HG03060 (cell line): ENCODE measurements around the gene STAT6.
"Not testable (repeated sequence)": the region's sequence is repeated elsewhere in the genome, so short reads cannot be mapped to it uniquely, and the experiment has no call there.

ENCODE experiments used
- ATAC-seq: cut with Tn5 transposase; IDR thresholded peaks from one replicate; pipeline ENCODE4 v1.9.1; 2021; ENCODE audit warnings: low read depth, moderate number of reproducible peaks; ENCODE audit not compliant: unreplicated experiment

Gene STAT6

GRCh38 chr12:57128519-57129247 lies 17.5 kb upstream of the STAT6 start:
- ATAC-seq, result no peak

DNA sequence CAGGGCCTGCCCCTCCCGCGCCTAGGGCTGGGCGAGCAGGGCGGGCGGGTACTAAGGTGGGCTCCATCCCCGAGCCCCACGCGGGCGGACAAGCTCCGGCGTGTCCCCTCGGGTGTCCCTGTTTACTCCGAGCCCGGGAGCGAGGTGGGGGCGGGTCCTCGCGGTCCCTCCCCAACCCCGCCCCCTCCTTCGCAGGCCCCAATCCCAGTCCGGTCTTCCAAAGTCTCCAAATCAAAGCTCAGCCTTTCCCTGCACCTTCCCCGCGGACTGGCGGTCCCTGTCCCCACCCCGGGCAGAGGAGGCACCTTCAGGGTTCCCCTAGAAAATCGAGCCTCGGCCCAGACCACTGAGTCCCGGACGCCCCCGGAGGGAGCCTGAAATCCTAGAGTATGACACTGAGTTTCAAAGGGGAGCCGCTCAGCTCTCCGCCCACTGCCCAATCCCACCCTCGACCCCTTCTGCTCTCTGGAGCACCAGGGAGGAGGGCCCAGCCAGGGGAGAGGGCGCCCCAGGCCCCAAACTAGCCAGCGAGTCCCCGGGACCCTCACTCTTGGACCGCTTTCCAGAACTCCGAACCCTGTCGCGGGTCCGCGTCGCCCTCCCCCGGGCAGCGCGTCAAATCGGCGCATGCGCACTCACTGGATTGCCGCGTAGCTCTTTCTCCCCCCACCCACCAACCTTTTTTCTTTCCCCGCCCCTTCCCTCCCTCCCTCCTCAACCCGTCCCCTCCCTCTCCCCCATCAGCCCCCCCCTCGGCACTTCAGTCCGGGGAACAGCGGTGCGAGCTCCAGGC lies 16.8 kb upstream of the STAT6 start, which contains the start of gene LRP1:
TSS of gene LRP1 (plus strand) at position 758 of the 793 bp plus-strand sequence. CDS start 482 bp downstream, outside the sequence.
- no peak for ATAC-seq

DNA sequence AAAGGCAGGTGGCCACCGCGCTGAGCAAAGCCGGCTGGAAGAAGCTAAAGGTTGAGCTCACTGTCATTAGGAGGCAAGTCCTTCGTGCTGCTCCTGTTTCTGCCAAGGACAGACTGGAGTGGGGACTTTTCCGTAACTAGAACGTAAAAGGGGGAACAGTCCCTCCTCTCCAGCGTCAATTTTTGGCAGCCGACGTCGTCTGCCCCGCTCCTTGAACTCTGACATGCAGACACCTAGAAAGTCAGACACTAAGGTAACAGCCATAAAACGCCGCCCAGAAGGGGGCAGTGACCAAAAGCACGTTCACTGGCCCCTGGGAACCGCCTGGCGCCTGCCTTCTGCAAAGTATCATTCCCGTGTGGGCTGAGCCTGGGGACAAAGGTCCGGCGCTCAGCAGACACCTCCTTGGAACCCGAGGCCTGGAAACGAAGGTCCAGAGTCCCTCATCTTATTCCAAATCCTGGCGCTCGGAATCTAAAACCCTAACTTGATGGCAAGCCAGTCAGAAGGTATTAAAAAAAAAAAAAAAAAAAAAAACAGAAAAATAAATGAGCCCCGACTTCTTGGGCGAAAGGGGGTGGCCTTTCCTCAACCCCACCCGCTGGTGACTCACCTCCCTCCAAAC lies 16.1 kb upstream of the STAT6 start:
- ATAC-seq, result no peak

DNA sequence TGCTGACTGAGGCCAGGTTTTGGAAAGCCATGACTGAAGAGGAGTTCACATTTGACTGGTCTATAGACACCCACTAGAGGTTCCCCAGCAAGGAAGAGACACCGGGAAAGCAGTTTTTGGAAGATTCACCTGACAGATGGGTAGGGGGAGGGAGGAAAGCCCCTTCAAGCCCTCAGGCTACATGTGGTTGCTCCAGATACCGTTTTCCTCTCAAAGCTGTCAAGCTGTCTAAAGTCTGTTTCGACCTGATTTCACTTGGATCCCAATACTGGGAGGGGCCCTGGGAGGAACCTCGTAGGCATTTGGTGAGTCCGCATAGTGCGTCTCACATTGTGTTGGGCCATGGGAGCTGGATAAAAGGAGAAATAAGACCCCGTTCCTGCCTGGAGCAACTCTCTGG lies 15.4 kb upstream of the STAT6 start:
- no peak for ATAC-seq

- ATAC-seq, result no peak
Observed at GRCh38 chr12:57126061-57126460, 14.9 kb upstream of the STAT6 start.

DNA sequence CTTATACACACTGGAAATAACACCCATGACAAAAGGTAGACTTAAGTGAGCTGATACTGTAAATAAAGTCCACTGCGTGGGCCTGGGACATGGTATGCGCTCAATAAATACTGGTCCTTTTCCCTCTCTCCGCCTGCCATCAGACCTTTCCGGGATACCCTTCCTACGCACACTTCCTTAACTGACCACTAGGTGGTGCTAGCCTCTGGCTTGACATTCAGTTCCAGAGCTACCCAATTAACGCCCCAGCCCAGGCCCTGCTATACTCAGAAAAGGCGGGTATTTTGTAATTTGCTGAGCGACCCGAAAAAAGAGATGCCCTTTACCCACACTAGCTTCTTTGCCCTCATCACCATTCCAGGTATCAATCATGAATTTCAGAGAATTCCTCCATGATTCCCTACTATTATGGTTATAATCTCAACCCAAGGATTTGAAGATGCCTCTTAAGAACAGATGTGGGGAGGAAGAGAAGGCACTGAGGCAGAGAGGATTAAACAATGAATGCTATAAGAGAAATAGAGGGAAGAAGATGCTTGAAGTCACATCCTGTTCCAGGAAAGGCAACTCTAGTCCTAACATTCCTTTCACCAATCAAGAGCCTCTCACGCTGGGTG lies 13.2 kb upstream of the STAT6 start:
- ATAC-seq, result no peak

DNA sequence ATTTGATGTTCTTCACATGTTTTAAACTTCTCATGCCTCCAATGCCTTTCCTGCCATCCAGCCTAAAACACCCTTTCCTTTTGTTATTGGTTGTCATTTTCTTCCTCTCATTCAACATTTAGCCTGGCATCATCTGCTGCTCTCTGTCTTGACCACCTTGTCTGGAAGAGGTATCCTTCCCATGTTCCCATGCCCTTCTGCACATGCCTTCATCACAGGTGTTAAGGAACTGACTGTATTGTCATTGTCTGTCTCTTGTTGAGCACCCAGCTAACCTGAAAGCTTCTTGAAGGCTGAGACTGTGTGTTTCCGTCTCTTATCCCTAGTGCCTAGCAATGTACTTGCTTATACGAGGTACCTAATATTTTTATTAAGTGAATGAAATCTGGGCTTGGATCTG lies 12.7 kb upstream of the STAT6 start:
- no peak for ATAC-seq

DNA sequence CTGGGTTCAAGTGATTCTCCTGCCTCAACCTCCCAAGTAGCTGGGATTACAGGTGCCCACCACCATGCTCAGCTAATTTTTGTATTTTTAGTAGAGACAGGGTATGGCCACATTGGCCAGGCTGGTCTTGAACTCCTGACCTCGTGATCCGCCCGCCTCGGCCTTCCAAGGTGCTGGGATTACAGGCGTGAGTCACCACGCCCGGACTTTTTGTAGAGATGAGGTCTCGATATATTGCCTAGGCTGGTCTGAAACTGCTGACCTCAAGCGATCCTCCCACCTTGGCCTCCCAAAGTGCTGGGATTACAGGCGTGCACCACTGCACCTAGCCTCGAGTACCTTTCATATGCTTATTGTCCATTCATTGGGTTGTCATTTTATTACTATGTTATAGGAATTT lies 9.6 kb upstream of the STAT6 start:
- ATAC-seq, result not testable (repeated sequence)

GRCh38 chr12:57119294-57120085 lies 8.3 kb upstream of the STAT6 start:
- no peak for ATAC-seq

- ATAC-seq, result no peak
Observed at GRCh38 chr12:57118711-57119271, 7.6 kb upstream of the STAT6 start.

DNA sequence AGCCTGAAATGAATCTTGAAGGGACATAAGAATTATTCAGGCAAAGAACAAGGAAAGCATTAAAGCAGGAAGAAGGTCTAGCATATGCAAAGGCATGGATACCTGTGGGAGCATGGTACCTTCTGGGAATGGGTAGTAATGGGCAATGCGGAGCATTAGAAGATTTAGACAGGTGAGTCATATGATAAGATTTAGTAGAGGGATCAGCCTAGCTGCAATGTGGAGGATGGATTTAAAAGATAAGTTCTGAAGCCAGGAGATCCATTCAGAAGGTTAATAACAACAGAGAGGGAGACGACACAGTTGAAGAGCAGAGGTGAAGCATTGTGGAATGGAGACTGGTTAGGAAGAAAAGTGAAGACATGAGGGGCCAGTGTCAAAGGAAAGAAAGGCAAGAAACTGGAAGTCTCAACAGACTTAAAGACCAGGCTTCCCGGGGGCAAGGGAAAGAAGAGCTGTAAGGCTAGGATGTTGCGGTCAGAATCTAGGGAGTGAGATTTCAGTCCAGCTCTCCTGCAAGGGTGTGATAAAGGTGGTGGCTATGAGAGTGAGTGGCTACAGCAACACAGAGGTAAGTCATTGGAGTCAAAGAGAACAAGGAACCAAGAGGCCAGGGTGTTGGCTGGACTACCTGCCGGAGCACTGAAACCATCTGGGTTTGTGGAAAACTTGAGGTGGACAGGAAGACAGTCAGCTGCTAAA lies 5.6 kb upstream of the STAT6 start:
- ATAC-seq, result no peak

GRCh38 chr12:57112492-57113294 lies 1.5 kb upstream of the STAT6 start:
- ATAC-seq, result peak; percentile 61

DNA sequence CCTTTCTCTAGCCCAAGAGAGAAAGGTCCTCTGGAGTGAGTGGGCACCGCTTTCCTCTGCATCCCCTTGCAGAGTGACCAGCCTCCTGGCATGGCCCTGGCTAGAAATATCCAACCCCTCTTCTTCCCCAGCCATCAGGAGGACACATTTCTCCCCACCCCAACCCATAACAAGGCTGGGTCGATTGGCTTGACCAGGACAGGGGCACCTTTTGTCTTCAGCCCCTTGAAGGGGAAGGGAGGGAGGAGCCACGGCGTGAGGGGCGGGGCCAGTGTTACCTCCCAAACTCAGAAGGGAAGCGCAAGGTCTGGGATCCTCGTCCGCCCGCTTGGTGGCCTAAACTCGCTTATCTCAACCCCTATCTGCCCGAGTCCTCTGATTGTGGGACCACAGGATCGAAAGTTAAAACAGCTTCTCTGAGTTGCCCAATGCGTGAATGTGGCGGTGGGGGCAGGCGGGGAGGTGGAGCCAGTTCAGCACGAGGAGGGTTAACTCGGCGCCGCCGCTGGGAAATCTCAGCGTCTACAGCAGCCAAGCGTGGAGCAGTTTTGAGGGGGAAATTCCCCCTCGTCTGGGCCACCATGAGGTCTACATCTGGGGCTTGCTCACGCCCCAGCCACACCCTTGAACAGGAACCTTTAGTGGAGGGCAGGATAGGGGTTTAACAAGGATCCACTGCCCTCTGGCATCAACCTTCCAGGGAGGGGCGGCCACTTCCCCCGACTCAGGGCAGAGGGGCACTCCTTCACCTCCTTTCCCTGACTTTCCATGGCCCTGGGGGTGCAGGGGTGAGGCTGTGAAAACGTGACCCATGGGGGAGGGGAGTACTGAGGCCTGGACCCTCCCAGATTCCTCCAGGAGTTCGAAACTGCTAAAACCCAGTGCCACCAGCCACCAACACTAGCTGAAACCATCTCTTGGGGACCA lies 795 bp downstream of the STAT6 start:
- ATAC-seq, result no peak

DNA sequence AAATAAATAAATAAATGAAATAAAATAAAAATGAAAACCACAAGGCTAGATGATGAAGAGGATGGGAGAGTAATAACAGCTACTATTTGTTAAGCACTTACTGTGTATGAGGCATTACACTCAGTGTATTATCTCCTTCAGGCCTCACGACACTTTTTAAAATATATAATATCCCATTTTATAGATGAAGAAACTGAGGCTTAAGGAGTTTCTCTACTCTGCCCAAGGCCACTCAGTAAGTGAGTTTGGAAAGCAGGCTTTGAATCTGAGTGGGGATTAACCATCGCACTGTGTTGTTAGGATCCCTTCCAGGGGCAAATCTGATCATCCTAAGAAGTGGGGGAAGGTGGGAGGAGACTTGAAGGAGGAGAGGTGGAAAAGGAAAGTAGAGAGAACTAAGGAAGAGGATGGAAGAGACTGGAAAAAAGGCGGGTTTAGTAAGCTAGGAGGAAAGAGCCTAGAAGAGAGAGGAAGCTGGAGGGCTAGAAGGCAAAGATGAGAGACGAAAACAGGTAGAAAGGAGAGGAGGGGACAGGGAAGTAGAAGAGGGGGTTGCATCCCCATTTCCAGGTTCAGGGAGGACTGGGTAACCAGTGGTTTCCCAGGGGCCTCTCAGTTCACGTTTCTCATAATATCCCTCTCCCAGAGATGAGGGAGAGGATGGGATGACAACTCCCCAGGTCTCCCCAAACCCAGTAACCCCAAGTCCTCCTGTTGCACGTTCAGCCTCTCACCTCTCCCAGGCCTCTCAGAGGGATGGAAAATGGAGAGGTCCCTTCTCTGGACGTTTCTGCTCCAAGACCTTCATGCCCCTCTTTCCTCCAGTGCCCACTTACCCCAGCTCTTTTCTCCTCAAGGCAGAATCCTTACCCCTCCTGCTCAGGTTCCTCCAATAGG lies 1.7 kb downstream of the STAT6 start:
- no peak for ATAC-seq

DNA sequence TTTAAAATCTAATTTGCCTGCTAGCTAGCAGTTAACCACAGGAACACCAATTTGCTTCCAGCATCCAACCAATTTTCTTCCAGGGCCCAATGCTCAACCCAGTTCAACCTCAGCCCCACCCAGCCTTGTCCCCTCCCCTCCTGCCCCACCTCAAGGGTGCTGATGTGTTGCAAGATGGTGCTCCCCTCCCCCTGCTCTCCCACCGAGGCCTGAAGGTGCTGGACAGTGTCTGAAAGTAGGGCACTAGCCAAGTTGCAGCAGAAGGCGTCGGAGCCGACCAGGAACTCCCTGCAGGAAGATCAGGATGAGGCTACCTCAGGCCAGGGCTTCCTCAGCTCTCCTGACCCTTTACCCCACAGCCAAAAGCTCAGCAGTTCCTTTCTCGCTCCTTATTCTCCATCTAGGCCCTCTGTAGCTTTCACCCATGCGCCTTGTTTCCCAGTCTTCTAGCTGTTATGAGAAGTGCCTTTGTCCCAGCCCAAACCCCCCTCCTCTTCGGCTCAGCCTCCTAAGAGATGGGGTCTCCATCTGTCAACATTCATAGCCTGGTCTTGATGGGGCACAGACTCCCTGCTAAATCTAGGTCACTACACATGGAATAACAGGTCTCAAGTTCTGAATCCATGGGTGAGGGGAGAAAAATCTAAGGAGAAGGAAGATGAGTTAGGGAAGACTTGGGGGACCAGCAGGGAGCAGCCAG lies 3.6 kb downstream of the STAT6 start:
- no peak for ATAC-seq
